B cell (primary cell): Measurements from ENCODE around the gene PPP1R9A. TPM values are rescaled to one million over a fixed set of nuclear protein-coding genes. Genes with fewer than 3 reads are reported as not detected.

Source experiments
- ATAC-seq: fragments of 200-7000 bp; cut with Tn5 transposase; one replicate; pipeline ENCODE4 v1.10.0; 2021; ENCODE audit warnings: low read depth, mild to moderate bottlenecking, moderate number of reproducible peaks, moderate library complexity
- CTCF ChIA-PET: fragments of 350-600 bp; sonication (Branson Sonifier 250); formaldehyde crosslinking; loops from one replicate; lab custom pipeline; 2021; ENCODE audit warnings: antibody characterized with exemption, inconsistent platforms; lab: Charles Lee
- POLR2A ChIA-PET: fragments of 350-600 bp; sonication (Branson Sonifier 250); formaldehyde crosslinking; loops from one replicate; lab custom pipeline; 2021; ENCODE audit warnings: antibody characterized with exemption; lab: Charles Lee
- DNase-seq: peaks from one replicate; pipeline ENCODE4 v3.0.0; 2013
- H2AFZ ChIP-seq: 2 replicates; pipeline ENCODE4 v1.6.1; 2012; ENCODE audit warnings: mild to moderate bottlenecking, low read depth, low read length; ENCODE audit not compliant: insufficient read depth, poor library complexity, severe bottlenecking
- H3K27ac ChIP-seq, 2 donors: 1 replicate in 1 of 2; 2 replicates in 1 of 2; pipeline ENCODE4 v1.5.1; 2012 to 2013; ENCODE audit warnings: low read length in 2 of 2, mild to moderate bottlenecking in 2 of 2, moderate library complexity in 1 of 2
- H3K27me3 ChIP-seq, 4 experiments: fragments of 200-600 bp in 1 of 4; sonication (generic) in 1 of 4; replicated peaks in 1 of 4; 1 replicate in 2 of 4; 2 replicates in 2 of 4; pipeline versions ENCODE4 v1.6.1 to v1.7.0; 2013 to 2016; ENCODE audit warnings: low read length in 3 of 4, mild to moderate bottlenecking in 2 of 4, mixed read lengths in 1 of 4, moderate library complexity in 1 of 4; ENCODE audit not compliant: insufficient read depth in 4 of 4, control insufficient read depth in 3 of 4; ENCODE audit errors: control extremely low read depth in 1 of 4
- H3K36me3 ChIP-seq, 2 experiments: replicated peaks in 1 of 2; 1 replicate in 1 of 2; 2 replicates in 1 of 2; pipeline versions ENCODE4 v1.6.1 to v1.7.1; 2013; ENCODE audit warnings: low read length in 1 of 2; ENCODE audit not compliant: insufficient read depth in 2 of 2, control insufficient read depth in 1 of 2; ENCODE audit errors: control extremely low read depth in 1 of 2, extremely low read depth in 1 of 2
- H3K4me1 ChIP-seq, 2 donors: fragments of 200-600 bp in 1 of 2; sonication (generic) in 1 of 2; 1 replicate in 1 of 2; 2 replicates in 1 of 2; pipeline versions ENCODE4 v1.5.1 to v1.6.1; 2013 to 2017; ENCODE audit warnings: low read length in 2 of 2; ENCODE audit not compliant: control insufficient read depth in 2 of 2, insufficient read depth in 2 of 2
- H3K4me2 ChIP-seq: replicated peaks from 2 replicates; pipeline ENCODE3; 2012; ENCODE audit warnings: mild to moderate bottlenecking, low read depth, low read length; ENCODE audit not compliant: poor library complexity, severe bottlenecking
- H3K4me3 ChIP-seq, 5 experiments: fragments of 200-600 bp in 1 of 5; sonication (generic) in 1 of 5; 1 replicate in 3 of 5; 2 replicates in 2 of 5; pipeline versions ENCODE4 v1.5.1 to v1.7.0; 2011 to 2016; ENCODE audit warnings: low read length in 4 of 5, mild to moderate bottlenecking in 4 of 5, low read depth in 2 of 5, control low read depth in 1 of 5, moderate library complexity in 1 of 5; ENCODE audit not compliant: insufficient read depth in 1 of 5; ENCODE audit errors: control extremely low read depth in 1 of 5, extremely low read depth in 1 of 5
- H3K79me2 ChIP-seq: fragments of 200-600 bp; sonication (generic); one replicate; pipeline ENCODE4 v1.6.0; 2016; ENCODE audit warnings: low read length; ENCODE audit not compliant: control insufficient read depth, insufficient read depth
- H3K9ac ChIP-seq: fragments of 200-600 bp; sonication (generic); 2 replicates; pipeline ENCODE4 v1.6.1; 2017; ENCODE audit warnings: mild to moderate bottlenecking, low read length, moderate library complexity
- H3K9me3 ChIP-seq, 3 donors: one replicate each; pipeline versions ENCODE4 v1.6.1 to v1.7.1; 2013; ENCODE audit warnings: low read length in 2 of 3; ENCODE audit not compliant: control insufficient read depth in 2 of 3, insufficient read depth in 1 of 3; ENCODE audit errors: control extremely low read depth in 1 of 3
- H4K20me1 ChIP-seq: 2 replicates; pipeline ENCODE4 v1.6.0; 2012; ENCODE audit warnings: mild to moderate bottlenecking, low read length; ENCODE audit not compliant: insufficient read depth, control insufficient read depth, poor library complexity, severe bottlenecking
- H3K27ac Mint-ChIP-seq: one replicate; pipeline ENCODE4 v1.8.0; 2021; ENCODE audit warnings: mixed read lengths
- H3K27me3 Mint-ChIP-seq: one replicate; pipeline ENCODE4 v1.8.0; 2021; ENCODE audit warnings: mixed read lengths
- H3K4me1 Mint-ChIP-seq: one replicate; pipeline ENCODE4 v1.8.0; 2021; ENCODE audit warnings: mixed read lengths
- H3K4me3 Mint-ChIP-seq: one replicate; pipeline ENCODE4 v1.8.0; 2021; ENCODE audit warnings: mixed read lengths
- H3K9me3 Mint-ChIP-seq: one replicate; pipeline ENCODE4 v1.8.0; 2022; ENCODE audit warnings: mixed read lengths; ENCODE audit not compliant: insufficient read depth
- CTCF ChIP-seq: fragments of 200-600 bp; IDR thresholded peaks from one replicate; pipeline ENCODE4 v1.8.0; 2022; ENCODE audit warnings: antibody characterized with exemption, mild to moderate bottlenecking
- EZH2 ChIP-seq: IDR thresholded peaks from 2 replicates; pipeline ENCODE4 v1.6.1; 2012; ENCODE audit warnings: borderline replicate concordance, low read depth, mild to moderate bottlenecking, moderate library complexity, low read length; ENCODE audit not compliant: insufficient read depth, poor library complexity, severe bottlenecking
- WGBS: methylation state at CpG from one replicate; pipeline ENCODE4 v1.1.5; 2013; ENCODE audit warnings: missing lambda C conversion rate; ENCODE audit not compliant: insufficient coverage; 5-methylcytosine and 5-hydroxymethylcytosine counted together
- intact Hi-C: fragments of 100-400 bp; cut with micrococcal nuclease; formaldehyde crosslinking; loops from one replicate; pipeline ENCODE4 v1.10.0; 2022
- polyA plus RNA-seq: library from polyadenylated mRNA; depleted of rRNA; stranded (reverse); fragments of >200 nt; gene quantifications from 2 replicates; pipeline ENCODE4 v1.2.3, GENCODE V29; 2012
- total RNA-seq, 2 donors: library from RNA; stranded (reverse); fragments of 120-200 nt in 1 of 2; gene quantifications; 1 replicate in 1 of 2; 2 replicates in 1 of 2; pipeline versions ENCODE4 v1.2.3 to v1.2.4, GENCODE V29; 2013 to 2022

The PPP1R9A gene
- total and polyA plus RNA-seq, 2 donors (not counting 1 experiment from before 2014, with no cell fraction given): 1.1 to 4.8 TPM

DNA sequence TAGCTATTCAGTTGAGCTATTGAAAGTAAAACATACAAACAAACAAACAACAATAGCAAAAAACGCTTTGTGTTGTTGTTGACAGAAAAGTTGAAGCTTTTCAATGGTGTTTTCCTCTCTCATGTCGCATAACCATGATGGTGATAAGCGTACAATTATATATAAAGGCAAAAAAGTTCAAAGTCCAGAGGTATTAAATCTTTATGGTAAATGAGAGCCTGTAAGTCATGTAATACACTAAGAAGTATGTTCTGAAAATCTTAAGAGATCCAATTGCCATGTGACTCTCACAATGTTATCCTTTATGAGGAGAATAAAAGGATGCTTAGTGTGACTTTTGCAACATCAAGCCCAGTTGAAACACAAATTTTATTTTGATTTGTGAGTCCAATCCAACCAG lies 93.9 kb downstream of the PPP1R9A start:
- ChIA-PET CTCF (no interaction called here), POLR2A (no interaction called here)
- Mint-ChIP-seq H3K27me3 (no peaks in the 10 kb centered on the region), H3K4me1 (peaks cover 3% of the 10 kb centered on the region), H3K27ac (no peak overlapping the region), H3K4me3 (no peak overlapping the region), H3K9me3 (no peaks in the 10 kb centered on the region)
- ATAC-seq (no peak), DNase-seq (no peak)
- no CpG with 5 or more reads among the region's 3 CpGs for WGBS
- Histone ChIP-seq H3K27me3 (no peaks in the 10 kb centered on the region), H3K9me3 (no peaks in the 10 kb centered on the region), H4K20me1 (no peaks in the 10 kb centered on the region), H3K79me2 (no peaks in the 10 kb centered on the region), H3K9ac (no peak overlapping the region), H2AFZ (no peak overlapping the region), H3K36me3 (no peaks in the 10 kb centered on the region), H3K4me3 (no peak overlapping the region), H3K27ac (no peak overlapping the region), H3K4me2 (no peak overlapping the region), H3K4me1 (no peaks in the 10 kb centered on the region)
- intact Hi-C loops: no loop called here
- TF ChIP-seq CTCF: no peak
- no peak for TF ChIP-seq EZH2

DNA sequence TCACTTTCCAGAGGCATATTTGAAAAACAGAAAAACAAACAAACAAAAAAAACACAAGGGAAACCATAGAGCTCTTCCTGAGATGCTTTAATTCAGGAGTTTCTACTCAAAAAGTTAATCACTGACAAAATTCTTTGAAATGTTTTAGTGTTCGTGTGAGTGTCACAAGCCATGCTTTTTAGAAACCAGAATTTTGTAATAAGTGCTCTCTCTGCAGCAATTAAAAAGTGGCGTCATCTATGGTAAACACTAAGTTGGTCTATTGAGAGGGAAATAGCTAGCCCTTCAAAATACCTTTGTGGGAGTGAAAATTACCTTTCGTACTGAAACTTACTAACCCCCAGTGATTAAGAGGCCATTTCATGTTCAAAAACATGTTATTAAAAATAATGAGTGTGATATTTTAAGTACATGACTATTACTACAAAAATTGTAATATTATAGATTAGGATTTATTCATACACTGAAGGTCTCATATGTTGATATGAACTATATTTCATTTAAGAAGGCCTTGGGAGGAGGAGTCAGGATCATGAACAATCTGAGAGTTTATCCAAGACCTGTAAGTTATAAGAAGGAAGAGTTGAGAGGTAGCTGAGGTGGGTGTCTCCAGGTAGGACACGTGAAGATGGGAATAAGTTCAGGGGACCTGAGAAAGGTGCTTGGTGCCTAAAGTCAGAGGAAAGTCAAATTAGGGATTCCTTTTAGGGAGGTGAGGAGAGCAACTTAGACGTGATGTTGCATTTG lies 94.6 kb downstream of the PPP1R9A start:
- TF ChIP-seq CTCF: no peak
- TF ChIP-seq EZH2: no peak
- H4K20me1 ChIP-seq: no peaks in the 10 kb centered on the region
- intact Hi-C loops: no loop called here
- no peaks in the 10 kb centered on the region for H3K9me3 ChIP-seq
- H3K9ac ChIP-seq: no peak overlapping the region
- no peaks in the 10 kb centered on the region for H3K4me1 ChIP-seq
- no peak overlapping the region for H3K4me3 ChIP-seq
- no peak overlapping the region for H3K4me2 ChIP-seq
- H3K4me3 Mint-ChIP-seq: no peak overlapping the region
- DNase-seq (no peak), ATAC-seq (no peak)
- no peaks in the 10 kb centered on the region for H3K36me3 ChIP-seq
- ChIA-PET POLR2A (no interaction called here), CTCF (no interaction called here)
- H3K27me3 Mint-ChIP-seq: no peaks in the 10 kb centered on the region
- no peak overlapping the region for H2AFZ ChIP-seq
- no peaks in the 10 kb centered on the region for H3K9me3 Mint-ChIP-seq
- H3K4me1 Mint-ChIP-seq: peaks cover 3% of the 10 kb centered on the region
- H3K27ac Mint-ChIP-seq: no peak overlapping the region
- WGBS: 86% methylated on average over 1 of the region's 5 CpGs
- no peak overlapping the region for H3K27ac ChIP-seq
- H3K27me3 ChIP-seq: no peaks in the 10 kb centered on the region
- H3K79me2 ChIP-seq: no peaks in the 10 kb centered on the region
